GM18951 (cell line): ENCODE measurements around the gene CDYL.

Experiments
- POLR2A ChIP-seq: IDR thresholded peaks from 4 replicates; pipeline ENCODE4 v1.6.1; 2011; ENCODE audit warnings: mild to moderate bottlenecking; ENCODE audit not compliant: insufficient read length, insufficient read depth; ENCODE audit errors: extremely low read depth
- in situ Hi-C: fragments of 300-500 bp; cut with MboI; formaldehyde crosslinking; loops from one replicate; pipeline ENCODE4 v1.12.0; 2022; ENCODE audit warnings: low sequenced_read_pairs, mixed read lengths, inconsistent platforms; ENCODE audit not compliant: unreplicated experiment

CDYL gene

GRCh38 chr6:4780360-4780812 is 4.2 kb downstream of the CDYL start:
- TF ChIP-seq POLR2A = no peak
- in situ Hi-C loops = no loop called here

- no peak for TF ChIP-seq POLR2A
- in situ Hi-C loops = no loop called here
These were observed 5.2 kb downstream of the CDYL start for GRCh38 chr6:4781426-4781825.

- in situ Hi-C loops = no loop called here
- no peak for TF ChIP-seq POLR2A
These were observed 5.9 kb downstream of the CDYL start for GRCh38 chr6:4781967-4782575.

GRCh38 chr6:4786996-4787395 is 10.8 kb downstream of the CDYL start:
- TF ChIP-seq POLR2A = no peak
- in situ Hi-C loops = no loop called here

- no peak for TF ChIP-seq POLR2A
- in situ Hi-C loops = no loop called here
These were observed 12.3 kb downstream of the CDYL start for GRCh38 chr6:4788482-4788881.

GRCh38 chr6:4788953-4789584 is 12.9 kb downstream of the CDYL start:
- TF ChIP-seq POLR2A = no peak

GRCh38 chr6:4790158-4790899 is 14.1 kb downstream of the CDYL start:
- in situ Hi-C loops = no loop called here

More at GRCh38 chr6:4788953-4789584, 12.9 kb downstream of the CDYL start:
- in situ Hi-C loops = no loop called here

GRCh38 chr6:4794140-4794707 is 18.0 kb downstream of the CDYL start:
- in situ Hi-C loops = no loop called here
- no peak for TF ChIP-seq POLR2A

More at GRCh38 chr6:4790158-4790899, 14.1 kb downstream of the CDYL start:
- TF ChIP-seq POLR2A = no peak

GRCh38 chr6:4797587-4797986 is 21.4 kb downstream of the CDYL start:
- in situ Hi-C loops = no loop called here
- no peak for TF ChIP-seq POLR2A

- in situ Hi-C loops = no loop called here
- TF ChIP-seq POLR2A = no peak
These were observed 23.7 kb downstream of the CDYL start for GRCh38 chr6:4799912-4800311.

GRCh38 chr6:4800662-4801061 is 24.5 kb downstream of the CDYL start:
- no peak for TF ChIP-seq POLR2A
- in situ Hi-C loops = no loop called here

GRCh38 chr6:4801491-4802110 is 25.4 kb downstream of the CDYL start:
- TF ChIP-seq POLR2A = no peak
- in situ Hi-C loops = no loop called here

GRCh38 chr6:4802312-4802935 is 26.2 kb downstream of the CDYL start:
- no peak for TF ChIP-seq POLR2A
- in situ Hi-C loops = no loop called here
